Gastrocnemius medialis (tissue), 4 donors: Measurements from ENCODE around the gene MIB2. TPM values are rescaled to one million over a fixed set of nuclear protein-coding genes. Genes with fewer than 3 reads are reported as not detected.

Experiments used
- ATAC-seq, 2 donors: fragments of 150-250 bp; one replicate each; pipeline ENCODE4 v1.9.1; 2016
- DNase-seq, 2 donors: peaks; one replicate each; pipeline ENCODE4 v3.0.0-alpha.2; 2019
- H3K27ac ChIP-seq, 4 donors: fragments of 200-600 bp; sonication (generic); 1 replicate in 1 of 4; 2 replicates in 3 of 4; pipeline ENCODE4 v1.5.1; 2016 to 2018; ENCODE audit warnings: mild to moderate bottlenecking in 2 of 4, moderate library complexity in 1 of 4
- H3K27me3 ChIP-seq, 3 donors: fragments of 200-600 bp; sonication (generic) in 2 of 3; 1 replicate in 1 of 3; 2 replicates in 2 of 3; pipeline versions ENCODE4 v1.5.1 to v1.6.0; 2016 to 2019; ENCODE audit warnings: mild to moderate bottlenecking in 1 of 3, moderate library complexity in 1 of 3
- H3K36me3 ChIP-seq, 2 donors: fragments of 200-600 bp; sonication (generic) in 1 of 2; one replicate each; pipeline ENCODE4 v1.5.1; 2017 to 2018
- H3K4me1 ChIP-seq, 2 donors: fragments of 200-600 bp; sonication (generic) in 1 of 2; one replicate each; pipeline ENCODE4 v1.5.1; 2016 to 2017; ENCODE audit warnings: mild to moderate bottlenecking in 2 of 2
- H3K4me3 ChIP-seq, 4 donors: fragments of 200-600 bp; sonication (generic) in 3 of 4; 1 replicate in 1 of 4; 2 replicates in 3 of 4; pipeline ENCODE4 v1.5.1; 2016 to 2019; ENCODE audit warnings: mild to moderate bottlenecking in 2 of 4
- H3K9me3 ChIP-seq, 3 donors: fragments of 200-600 bp; sonication (generic) in 2 of 3; 1 replicate in 1 of 3; 2 replicates in 2 of 3; pipeline ENCODE4 v1.5.1; 2016 to 2019
- CTCF ChIP-seq, 5 experiments: fragments of 450-650 bp in 3 of 5; fragments of 200-600 bp in 2 of 5; sonication (generic) in 2 of 5; IDR thresholded peaks in 4 of 5; conservative IDR thresholded peaks in 1 of 5; 1 replicate in 4 of 5; 2 replicates in 1 of 5; pipeline ENCODE4 v1.5.1; 2016 to 2019; ENCODE audit warnings: antibody characterized with exemption in 5 of 5, mild to moderate bottlenecking in 3 of 5, moderate library complexity in 3 of 5
- POLR2A ChIP-seq, 2 donors: fragments of 450-650 bp; IDR thresholded peaks; one replicate each; pipeline ENCODE4 v1.6.1; 2017; ENCODE audit warnings: antibody characterized with exemption in 2 of 2, mild to moderate bottlenecking in 2 of 2, moderate library complexity in 2 of 2
- in situ Hi-C, 4 donors: fragments of 200-750 bp; cut with MboI; loops; one replicate each; pipeline versions ENCODE4 v1.15.0 to v1.8.0; 2017; ENCODE audit warnings: low sequenced_read_pairs in 4 of 4
- intact Hi-C: fragments of 100-400 bp; cut with DNase I; formaldehyde crosslinking; loops from one replicate; pipeline ENCODE4 v1.15.1; 2023; ENCODE audit warnings: low total_unique reads
- total RNA-seq, 4 donors: library from RNA; depleted of rRNA; stranded (reverse); fragments of >200 nt; gene quantifications; one replicate each; pipeline versions ENCODE4 v1.1.0 to v1.2.3, GENCODE V29; 2016

Gene MIB2
- total RNA-seq, 4 donors from 2014 or later = 66.4 to 154 (median 117) TPM

GRCh38 chr1:1625824-1626206 is 10.5 kb downstream of the MIB2 start:
- TF ChIP-seq CTCF (IDR thresholded peaks at IDR 0.05 in 4 of 5, conservative IDR thresholded peaks at IDR 0.05 in 1 of 5) (no peak), POLR2A (IDR thresholded peaks at IDR 0.05) (no peak)
- H3K4me1 ChIP-seq = peaks cover 24 to 36% of the 10 kb centered on the region in 2 donors
- no peak overlapping the region for H3K27ac ChIP-seq
- in situ Hi-C loops = no loop called here
- no peak overlapping the region for H3K4me3 ChIP-seq
- intact Hi-C loops = no loop called here
- no peaks in the 10 kb centered on the region for H3K27me3 ChIP-seq
- DNase-seq (no peak), ATAC-seq (no peak)
- no peaks in the 10 kb centered on the region for H3K9me3 ChIP-seq
- H3K36me3 ChIP-seq = peaks cover 0 to 18% of the 10 kb centered on the region in 2 donors

- H3K4me1 ChIP-seq = peaks cover 18 to 29% of the 10 kb centered on the region in 2 donors
- in situ Hi-C loops (no loop called here), intact Hi-C loops (no loop called here)
- H3K27me3 ChIP-seq = peaks cover 0 to 2% (median 0%) of the 10 kb centered on the region in 3 donors
- no peak overlapping the region for H3K4me3 ChIP-seq
- peaks cover 0 to 18% of the 10 kb centered on the region in 2 donors for H3K36me3 ChIP-seq
- no peak overlapping the region for H3K27ac ChIP-seq
- DNase-seq (no peak), ATAC-seq (no peak)
- no peaks in the 10 kb centered on the region for H3K9me3 ChIP-seq
- no peak for TF ChIP-seq POLR2A (IDR thresholded peaks at IDR 0.05)
- no peak for TF ChIP-seq CTCF (IDR thresholded peaks at IDR 0.05 in 4 of 5, conservative IDR thresholded peaks at IDR 0.05 in 1 of 5)
Measured at GRCh38 chr1:1626207-1627141, 11.2 kb downstream of the MIB2 start.

GRCh38 chr1:1627261-1627828 is 12.0 kb downstream of the MIB2 start:
- intact Hi-C loops = no loop called here
- peaks cover 0 to 18% of the 10 kb centered on the region in 2 donors for H3K36me3 ChIP-seq

More at GRCh38 chr1:1627261-1627828, 12.0 kb downstream of the MIB2 start:
- DNase-seq = no peak
- H3K4me3 ChIP-seq = no peak overlapping the region
- TF ChIP-seq CTCF (IDR thresholded peaks at IDR 0.05 in 4 of 5, conservative IDR thresholded peaks at IDR 0.05 in 1 of 5) (no peak), POLR2A (IDR thresholded peaks at IDR 0.05) (no peak)
- H3K27me3 ChIP-seq = peaks cover 0 to 7% (median 3%) of the 10 kb centered on the region in 3 donors
- H3K27ac ChIP-seq = no peak overlapping the region
- in situ Hi-C loops = no loop called here
- ATAC-seq = no peak
- H3K9me3 ChIP-seq = no peaks in the 10 kb centered on the region
- H3K4me1 ChIP-seq = peaks cover 9 to 20% of the 10 kb centered on the region in 2 donors
